ENCODE results near the gene SMPD4.
A peak's percentile ranks its signal among the peaks of the same experiment; 100 is the strongest.
"Not testable (repeated sequence)": the region's sequence is repeated elsewhere in the genome, so short reads cannot be mapped to it uniquely, and the experiment has no call there.

The SMPD4 gene

GRCh38 chr2:130187268-130187667, 5.9 kb upstream of the SMPD4 start:
- no peak for DNase-seq

- no peak for DNase-seq
Observed at GRCh38 chr2:130186391-130186790, 5.0 kb upstream of the SMPD4 start.

GRCh38 chr2:130185896-130186295, 4.5 kb upstream of the SMPD4 start:
- DNase-seq: no peak

- no peak for DNase-seq
Observed at GRCh38 chr2:130185436-130185835, 4.0 kb upstream of the SMPD4 start.

GRCh38 chr2:130183512-130184373, 2.3 kb upstream of the SMPD4 start:
- DNase-seq: no peak

GRCh38 chr2:130182826-130183511, 1.6 kb upstream of the SMPD4 start:
- not testable (repeated sequence) for DNase-seq

- DNase-seq: peak; percentile 83
Observed at GRCh38 chr2:130181880-130182682, 679 bp upstream of the SMPD4 start, which contains the start of gene MZT2B. MZT2B (plus strand) TSS chr2:130182262; CDS start chr2:130182283, 21 bp downstream.

GRCh38 chr2:130180404-130181324, 738 bp downstream of the SMPD4 start:
- DNase-seq: not testable (repeated sequence)

- DNase-seq: not testable (repeated sequence)
Observed at GRCh38 chr2:130174866-130175265, 6.5 kb downstream of the SMPD4 start.

- DNase-seq: no peak
Observed at GRCh38 chr2:130169896-130170295, 11.5 kb downstream of the SMPD4 start.

GRCh38 chr2:130169163-130169562, 12.2 kb downstream of the SMPD4 start:
- not testable (repeated sequence) for DNase-seq

- DNase-seq: not testable (repeated sequence)
Observed at GRCh38 chr2:130166611-130167010, 14.8 kb downstream of the SMPD4 start.

- DNase-seq: no peak
Observed at GRCh38 chr2:130165293-130166016, 15.9 kb downstream of the SMPD4 start.

- DNase-seq: no peak
Observed at GRCh38 chr2:130162968-130163367, 18.4 kb downstream of the SMPD4 start.

GRCh38 chr2:130162486-130162885, 18.9 kb downstream of the SMPD4 start:
- not testable (repeated sequence) for DNase-seq

- DNase-seq: not testable (repeated sequence)
Observed at GRCh38 chr2:130160838-130161705, 20.3 kb downstream of the SMPD4 start.

- DNase-seq: no peak
Observed at GRCh38 chr2:130160131-130160530, 21.3 kb downstream of the SMPD4 start.

GRCh38 chr2:130159376-130159775, 22.0 kb downstream of the SMPD4 start:
- not testable (repeated sequence) for DNase-seq

- no peak for DNase-seq
Observed at GRCh38 chr2:130158631-130159030, 22.8 kb downstream of the SMPD4 start.

GRCh38 chr2:130157825-130158514, 23.4 kb downstream of the SMPD4 start:
- not testable (repeated sequence) for DNase-seq

Measured in NCI-H1694 (cell line).